ENCODE results near the gene MAP4K3.

GRCh38 chr2:39300044-39300978, 136.8 kb downstream of the MAP4K3 start:
- TF ChIP-seq CTCF (conservative IDR thresholded peaks at IDR 0.05; ENCODE audit: low read length) (no peak), EZH2phosphoT487 (IDR thresholded peaks at IDR 0.05; ENCODE audit: borderline replicate concordance, low read depth, low read length) (no peak)
